ENCODE results near the gene NPAS2.

- no peak for TF ChIP-seq POLR2A (IDR thresholded peaks at IDR 0.05)
- no peak for TF ChIP-seq CTCF (IDR thresholded peaks at IDR 0.05)
- TF ChIP-seq EP300 (IDR thresholded peaks at IDR 0.05; ENCODE audit: low read depth): no peak
These were observed 147.8 kb downstream of the NPAS2 start for GRCh38 chr2:100967716-100968115.

Data from transverse colon (tissue), 3 donors.